Ectodermal cell (in vitro differentiated cells): ENCODE data around the gene SDCCAG8.

ENCODE experiments used
- H3K27ac ChIP-seq: 2 replicates; pipeline ENCODE4 v1.7.0; 2013; ENCODE audit warnings: mild to moderate bottlenecking, low read depth, low read length; ENCODE audit not compliant: insufficient read depth, poor library complexity, severe bottlenecking
- H3K27me3 ChIP-seq: 2 replicates; pipeline ENCODE4 v1.7.0; 2013; ENCODE audit warnings: mild to moderate bottlenecking, low read length; ENCODE audit not compliant: insufficient read depth, control insufficient read depth, poor library complexity, severe bottlenecking
- H3K36me3 ChIP-seq: one replicate; pipeline ENCODE4 v1.7.0; 2013; ENCODE audit warnings: low read length; ENCODE audit not compliant: control insufficient read depth, insufficient read depth
- H3K4me1 ChIP-seq: one replicate; pipeline ENCODE4 v1.7.0; 2013; ENCODE audit warnings: low read length; ENCODE audit not compliant: control insufficient read depth, insufficient read depth
- H3K4me3 ChIP-seq: 2 replicates; pipeline ENCODE4 v1.7.0; 2013; ENCODE audit warnings: low read depth, low read length, control low read depth; ENCODE audit not compliant: insufficient read depth
- H3K9me3 ChIP-seq: 2 replicates; pipeline ENCODE4 v1.7.0; 2013; ENCODE audit warnings: mild to moderate bottlenecking, low read length, moderate library complexity; ENCODE audit not compliant: control insufficient read depth
- WGBS, 2 experiments: methylation state at CpG; one replicate each; pipeline ENCODE4 v1.1.7; 2013; ENCODE audit warnings: missing lambda C conversion rate in 2 of 2; 5-methylcytosine and 5-hydroxymethylcytosine counted together

Gene SDCCAG8

GRCh38 chr1:243474906-243475305, 219.1 kb downstream of the SDCCAG8 start:
- H3K36me3 ChIP-seq, result no peaks in the 10 kb centered on the region
- no peaks in the 10 kb centered on the region for H3K27me3 ChIP-seq
- H3K9me3 ChIP-seq, result no peaks in the 10 kb centered on the region
- H3K27ac ChIP-seq, result no peak overlapping the region
- H3K4me1 ChIP-seq, result peaks cover 53% of the 10 kb centered on the region
- no peak overlapping the region for H3K4me3 ChIP-seq
- 90 to 96% methylated on average over 9 of the region's 9 CpGs for WGBS, 2 experiments

GRCh38 chr1:243475966-243476365, 220.1 kb downstream of the SDCCAG8 start:
- Histone ChIP-seq H3K27me3 (no peaks in the 10 kb centered on the region), H3K36me3 (no peaks in the 10 kb centered on the region), H3K4me1 (peaks cover 46% of the 10 kb centered on the region), H3K9me3 (no peaks in the 10 kb centered on the region), H3K4me3 (no peak overlapping the region), H3K27ac (no peak overlapping the region)
- 16 to 25% methylated on average over 7 of the region's 7 CpGs for WGBS, 2 experiments

GRCh38 chr1:243477731-243478290, 222.0 kb downstream of the SDCCAG8 start:
- Histone ChIP-seq H3K4me3 (no peak overlapping the region), H3K27me3 (peaks cover 7% of the 10 kb centered on the region), H3K27ac (no peak overlapping the region), H3K9me3 (no peaks in the 10 kb centered on the region), H3K4me1 (peaks cover 37% of the 10 kb centered on the region), H3K36me3 (no peaks in the 10 kb centered on the region)
- 93 to 95% methylated on average over 7 of the region's 7 CpGs for WGBS, 2 experiments

- no peak overlapping the region for H3K4me3 ChIP-seq
- 95 to 97% methylated on average over 5 of the region's 5 CpGs for WGBS, 2 experiments
Measured at GRCh38 chr1:243481101-243481500, 225.3 kb downstream of the SDCCAG8 start.

GRCh38 chr1:243482141-243483022, 226.5 kb downstream of the SDCCAG8 start:
- H3K4me3 ChIP-seq, result peak overlapping the region; percentile 39
- peaks cover 10% of the 10 kb centered on the region for H3K4me1 ChIP-seq
- no peak overlapping the region for H3K27ac ChIP-seq
- peaks cover 14% of the 10 kb centered on the region for H3K27me3 ChIP-seq
- 28 to 31% methylated on average over 25 of the region's 25 CpGs for WGBS, 2 experiments
- no peaks in the 10 kb centered on the region for H3K36me3 ChIP-seq
- no peaks in the 10 kb centered on the region for H3K9me3 ChIP-seq

More at GRCh38 chr1:243481101-243481500, 225.3 kb downstream of the SDCCAG8 start:
- H3K27ac ChIP-seq, result no peak overlapping the region
- peaks cover 14% of the 10 kb centered on the region for H3K27me3 ChIP-seq
- H3K36me3 ChIP-seq, result no peaks in the 10 kb centered on the region
- H3K9me3 ChIP-seq, result no peaks in the 10 kb centered on the region
- peaks cover 15% of the 10 kb centered on the region for H3K4me1 ChIP-seq

GRCh38 chr1:243483071-243483771, 227.4 kb downstream of the SDCCAG8 start:
- H3K27ac ChIP-seq, result no peak overlapping the region
- H3K4me3 ChIP-seq, result peak overlapping the region; percentile 39

GRCh38 chr1:243483952-243484351, 228.1 kb downstream of the SDCCAG8 start:
- WGBS, 2 experiments, result 88 to 90% methylated on average over 16 of the region's 16 CpGs

More at GRCh38 chr1:243483071-243483771, 227.4 kb downstream of the SDCCAG8 start:
- H3K9me3 ChIP-seq, result no peaks in the 10 kb centered on the region
- H3K36me3 ChIP-seq, result no peaks in the 10 kb centered on the region
- H3K27me3 ChIP-seq, result peaks cover 14% of the 10 kb centered on the region
- H3K4me1 ChIP-seq, result peaks cover 10% of the 10 kb centered on the region
- 2% methylated on average over 60 of the region's 60 CpGs for WGBS, 2 experiments

GRCh38 chr1:243487036-243487648, 231.3 kb downstream of the SDCCAG8 start:
- no peaks in the 10 kb centered on the region for H3K36me3 ChIP-seq
- H3K4me1 ChIP-seq, result peaks cover 8% of the 10 kb centered on the region
- H3K27ac ChIP-seq, result no peak overlapping the region
- no peak overlapping the region for H3K4me3 ChIP-seq
- WGBS, 2 experiments, result 94 to 95% methylated on average over 14 to 15 of the region's 15 CpGs
- peaks cover 14% of the 10 kb centered on the region for H3K27me3 ChIP-seq
- H3K9me3 ChIP-seq, result no peaks in the 10 kb centered on the region

More at GRCh38 chr1:243483952-243484351, 228.1 kb downstream of the SDCCAG8 start:
- Histone ChIP-seq H3K4me3 (no peak overlapping the region), H3K27ac (no peak overlapping the region), H3K4me1 (peaks cover 10% of the 10 kb centered on the region), H3K9me3 (no peaks in the 10 kb centered on the region), H3K27me3 (peaks cover 14% of the 10 kb centered on the region), H3K36me3 (no peaks in the 10 kb centered on the region)

- WGBS, 2 experiments, result 94 to 95% methylated on average over 40 of the region's 40 CpGs
- H3K27ac ChIP-seq, result peak overlapping the region; percentile 8
Measured at GRCh38 chr1:243487649-243488227, 231.9 kb downstream of the SDCCAG8 start.

More at GRCh38 chr1:243487649-243488227, 231.9 kb downstream of the SDCCAG8 start:
- no peak overlapping the region for H3K4me3 ChIP-seq
- no peaks in the 10 kb centered on the region for H3K9me3 ChIP-seq
- peaks cover 2% of the 10 kb centered on the region for H3K4me1 ChIP-seq
- H3K27me3 ChIP-seq, result peaks cover 8% of the 10 kb centered on the region
- H3K36me3 ChIP-seq, result no peaks in the 10 kb centered on the region
